DMS153 (cell line): ENCODE data around the gene B3GLCT.

ENCODE experiments used
- DNase-seq: peaks from one replicate; lab custom pipeline; 2025; lab: John Stamatoyannopoulos, UW

B3GLCT gene

DNA sequence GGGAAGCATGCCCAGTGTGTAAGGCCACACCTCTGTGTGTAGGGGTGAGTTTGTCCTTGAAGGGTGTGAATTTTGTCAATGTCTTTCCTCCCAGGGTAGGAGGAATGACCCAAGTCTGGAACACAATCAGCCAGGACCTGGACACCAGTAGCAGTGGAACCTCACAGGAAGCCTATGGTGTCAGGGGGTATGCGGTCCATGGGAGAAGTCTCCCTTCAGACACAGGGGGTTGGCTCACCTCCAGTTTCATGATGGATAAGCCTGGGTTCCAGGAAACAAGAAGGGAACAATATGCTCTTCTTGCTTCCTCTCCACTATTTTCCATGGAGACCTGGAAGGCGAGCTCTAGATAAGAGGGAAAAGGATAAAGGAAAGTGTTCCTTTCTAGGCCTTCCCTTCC is 23.9 kb downstream of the B3GLCT start:
- DNase-seq: no peak

DNA sequence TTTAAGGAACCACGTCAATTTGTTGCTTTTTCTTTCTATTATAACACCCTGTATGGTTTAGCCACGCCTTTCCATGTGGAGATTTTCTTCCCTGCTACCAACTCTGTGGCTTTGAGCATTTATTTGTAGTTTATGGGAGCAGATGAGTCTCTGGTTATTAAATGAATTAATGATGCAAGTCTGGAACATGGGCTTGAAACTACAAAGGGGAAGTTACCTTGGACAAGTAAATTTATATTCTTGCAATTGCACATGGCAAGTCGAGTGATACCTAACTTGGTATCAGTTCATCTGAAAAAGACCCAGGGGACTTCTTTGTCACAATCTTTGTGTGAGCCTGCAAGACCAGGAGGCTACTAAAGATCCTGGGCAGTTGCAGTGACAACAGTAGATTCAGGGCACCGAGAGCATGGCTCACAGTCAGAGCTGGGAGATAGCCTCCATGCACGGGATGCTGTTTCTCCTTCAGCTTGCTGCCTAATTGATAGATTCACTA is 24.4 kb downstream of the B3GLCT start:
- DNase-seq: no peak

DNA sequence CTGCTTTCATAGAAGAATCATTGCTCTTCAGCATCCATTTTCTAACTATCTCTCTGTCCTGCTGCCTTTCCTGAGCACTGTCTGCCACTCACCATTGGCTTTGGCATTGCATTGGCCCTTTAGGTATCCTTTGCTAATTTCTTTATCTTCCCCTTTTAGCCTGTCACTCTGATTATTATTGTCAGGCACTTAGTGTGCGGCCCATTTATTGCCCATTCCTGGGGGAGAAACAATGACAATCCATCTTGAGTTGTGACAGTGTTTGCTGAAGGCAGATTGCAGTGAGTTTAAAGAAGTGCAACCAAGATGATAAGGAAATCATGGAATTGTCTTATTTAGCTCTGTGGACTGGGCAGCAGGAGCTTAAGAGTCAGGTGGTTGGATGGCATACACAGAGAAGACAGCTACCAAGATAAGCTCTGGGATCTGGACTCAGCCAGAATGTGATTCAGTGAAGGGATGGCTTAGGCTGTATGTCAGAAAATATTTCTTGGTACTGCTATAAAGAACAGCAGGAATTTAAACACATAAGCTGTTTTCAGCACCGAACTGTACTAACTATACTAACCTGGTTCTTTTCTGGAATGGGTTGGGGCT is 25.3 kb downstream of the B3GLCT start:
- DNase-seq: no peak

DNA sequence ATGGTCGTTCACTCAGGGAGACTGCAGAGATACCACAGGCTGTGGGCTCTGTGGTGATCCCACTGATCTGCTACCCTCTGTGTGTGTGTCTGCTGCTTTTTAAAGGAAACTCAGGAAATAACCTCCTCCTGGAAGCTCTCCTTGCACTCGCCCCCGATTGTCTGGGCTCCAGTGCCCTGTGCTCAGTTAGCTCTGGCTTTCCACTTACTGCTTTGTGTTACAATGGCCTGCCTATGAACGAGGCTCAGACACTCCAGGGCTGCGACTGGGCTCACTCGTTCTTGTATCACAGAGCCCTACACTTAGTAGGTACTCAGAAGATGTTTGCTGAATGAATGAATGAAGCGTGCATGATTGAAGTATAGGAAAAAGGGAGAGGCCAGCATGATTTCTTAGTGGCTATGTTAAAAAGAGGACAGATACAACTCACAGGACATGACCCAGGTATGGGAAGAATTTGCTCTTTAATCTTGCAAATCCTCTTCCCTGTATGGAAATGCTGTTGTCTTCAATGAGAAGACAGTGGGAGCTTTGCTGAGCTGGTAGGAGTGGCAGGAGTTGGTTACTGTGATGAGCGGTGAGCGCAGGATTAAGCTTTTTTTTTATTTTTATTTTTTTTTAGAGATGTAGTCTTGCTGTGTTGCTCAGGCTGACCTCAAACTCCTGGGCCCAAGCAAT is 26.4 kb downstream of the B3GLCT start:
- no peak for DNase-seq

DNA sequence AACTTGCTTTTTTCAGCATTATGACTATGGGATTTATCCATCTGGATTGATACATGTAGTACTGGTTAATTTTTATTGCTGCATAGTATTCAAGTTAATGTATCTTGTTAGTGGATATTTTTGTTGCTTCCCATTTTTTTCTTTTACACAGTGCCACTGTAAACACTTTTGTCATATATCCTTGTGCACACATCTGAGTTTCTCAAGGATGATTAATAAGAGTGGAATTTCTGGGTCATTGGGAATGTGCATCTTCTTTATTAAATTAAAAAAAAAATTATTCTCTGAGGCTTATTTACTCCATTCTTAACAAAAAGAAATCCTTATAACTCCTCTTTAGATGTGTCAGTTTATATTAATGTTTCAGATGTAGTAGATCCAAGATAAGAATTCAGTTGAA is 27.3 kb downstream of the B3GLCT start:
- DNase-seq: no peak

DNA sequence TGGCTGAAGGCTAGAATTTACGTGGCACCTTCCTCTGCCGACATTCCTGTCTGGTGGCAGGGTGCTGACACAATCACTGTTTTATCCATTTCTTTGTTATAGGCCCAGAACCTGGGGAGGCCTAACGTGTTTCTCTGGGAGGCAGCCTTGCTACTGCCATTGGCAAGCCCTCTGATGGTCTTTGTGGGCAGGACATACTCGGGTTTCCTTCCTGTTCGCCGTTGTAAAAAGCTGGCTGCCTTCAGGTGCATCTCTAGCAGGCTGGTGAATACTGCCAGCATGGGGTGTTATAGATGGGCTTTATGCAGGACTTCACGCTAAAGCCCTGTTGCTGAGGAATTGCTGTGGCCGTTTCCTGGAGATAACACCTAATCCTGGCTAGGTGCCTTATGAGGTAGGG is 28.1 kb downstream of the B3GLCT start:
- no peak for DNase-seq

DNA sequence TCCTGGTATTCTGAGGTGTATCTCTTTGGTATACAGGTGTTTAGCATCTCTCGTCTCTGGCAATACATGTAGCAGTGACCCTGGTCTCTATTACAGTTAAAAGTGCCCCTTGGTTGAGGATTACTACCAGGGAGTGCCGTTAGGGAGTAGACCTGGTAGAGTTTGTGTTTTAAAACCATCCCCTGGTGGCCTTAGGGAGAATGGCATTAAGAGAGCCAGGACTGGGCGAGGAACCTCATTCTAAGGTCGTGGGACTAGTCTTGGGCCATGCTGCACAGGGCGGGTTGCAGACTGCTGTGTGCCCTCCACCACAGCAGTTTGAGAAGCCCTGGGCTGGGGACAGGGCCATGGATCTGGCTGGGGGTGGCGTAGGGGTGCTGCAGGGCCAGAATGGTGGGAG is 35.0 kb downstream of the B3GLCT start:
- no peak for DNase-seq

DNA sequence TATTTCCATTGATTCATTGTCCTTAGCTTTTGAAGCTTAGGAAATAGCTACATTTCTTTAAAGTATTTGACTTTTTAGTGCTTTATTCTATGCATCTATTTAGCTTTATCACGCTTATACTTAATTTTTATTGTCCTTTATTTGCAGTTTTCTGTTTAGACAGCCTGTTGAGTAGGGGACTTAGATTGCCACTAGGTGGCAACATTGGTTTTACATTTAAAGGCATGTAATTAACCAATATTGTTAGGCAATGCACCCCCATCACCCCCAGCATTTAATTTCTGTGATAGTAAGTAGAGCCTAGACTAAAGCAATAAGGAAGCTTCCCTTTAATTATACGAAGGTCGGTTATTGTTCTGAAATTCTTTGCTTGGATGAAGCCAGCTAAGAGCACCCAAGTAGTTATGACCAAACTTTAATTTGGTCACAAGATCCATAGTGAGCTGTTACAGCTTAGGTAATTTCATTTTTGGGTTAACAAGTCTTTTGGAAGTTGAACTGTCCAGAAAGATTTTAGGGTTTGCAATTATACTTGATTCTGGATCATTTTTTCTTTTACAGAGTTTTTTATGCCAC is 36.5 kb downstream of the B3GLCT start:
- peak; percentile 5 for DNase-seq

DNA sequence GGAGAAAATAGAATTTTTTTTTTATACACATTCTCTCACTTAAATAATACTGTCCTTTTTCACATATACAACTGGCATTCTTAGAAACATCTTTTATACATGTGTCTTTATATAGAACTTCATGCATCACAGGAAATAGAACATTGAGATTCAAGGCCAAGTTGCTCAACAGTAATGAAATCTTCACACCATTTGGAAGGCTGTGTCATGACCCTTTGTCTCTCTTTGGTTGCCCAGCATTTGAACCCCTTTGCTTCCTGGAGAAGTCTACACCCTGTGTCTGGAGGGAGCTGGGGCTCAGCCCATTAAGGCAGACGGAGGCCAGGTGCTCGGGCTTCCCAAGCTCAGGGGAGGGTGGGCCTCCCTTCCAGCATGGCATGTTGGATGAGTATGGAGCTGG is 41.1 kb downstream of the B3GLCT start:
- DNase-seq: no peak

DNA sequence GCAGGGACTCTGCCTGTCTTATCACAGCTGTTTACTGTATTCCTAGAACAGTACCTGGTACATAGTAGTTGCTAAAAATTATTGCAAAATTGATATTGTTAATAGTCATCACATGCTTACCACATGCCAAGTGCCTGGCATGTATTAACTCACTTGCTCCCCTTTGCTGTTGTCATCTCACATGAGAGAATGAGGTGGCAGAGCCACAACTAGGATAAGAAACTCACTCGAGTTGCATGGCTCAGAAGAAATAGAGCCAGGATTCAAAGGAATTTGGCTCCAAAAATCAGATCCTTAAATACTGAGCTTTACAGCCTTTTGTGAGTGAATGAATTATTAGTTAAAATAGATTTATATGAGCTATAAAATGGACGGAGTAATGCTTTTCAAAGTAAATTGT is 42.6 kb downstream of the B3GLCT start:
- no peak for DNase-seq

DNA sequence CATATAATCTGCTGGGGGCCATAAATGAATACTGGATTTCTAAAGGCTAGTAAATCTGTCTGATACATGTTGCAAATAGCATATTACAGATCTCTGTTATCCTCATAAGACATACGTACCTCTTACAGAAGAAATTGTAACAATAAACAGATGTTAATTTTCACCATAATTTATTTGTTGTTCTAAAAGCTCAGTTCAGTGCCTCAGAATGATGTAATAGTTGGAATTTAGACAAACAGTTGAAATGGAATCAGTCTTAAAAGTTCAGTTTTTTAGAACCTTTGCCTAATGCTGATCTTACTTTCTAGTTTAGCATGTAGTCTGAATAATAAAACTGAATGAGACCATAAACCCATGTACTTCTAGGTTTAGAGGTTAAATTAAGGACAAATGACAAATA is 43.1 kb downstream of the B3GLCT start:
- DNase-seq: no peak

DNA sequence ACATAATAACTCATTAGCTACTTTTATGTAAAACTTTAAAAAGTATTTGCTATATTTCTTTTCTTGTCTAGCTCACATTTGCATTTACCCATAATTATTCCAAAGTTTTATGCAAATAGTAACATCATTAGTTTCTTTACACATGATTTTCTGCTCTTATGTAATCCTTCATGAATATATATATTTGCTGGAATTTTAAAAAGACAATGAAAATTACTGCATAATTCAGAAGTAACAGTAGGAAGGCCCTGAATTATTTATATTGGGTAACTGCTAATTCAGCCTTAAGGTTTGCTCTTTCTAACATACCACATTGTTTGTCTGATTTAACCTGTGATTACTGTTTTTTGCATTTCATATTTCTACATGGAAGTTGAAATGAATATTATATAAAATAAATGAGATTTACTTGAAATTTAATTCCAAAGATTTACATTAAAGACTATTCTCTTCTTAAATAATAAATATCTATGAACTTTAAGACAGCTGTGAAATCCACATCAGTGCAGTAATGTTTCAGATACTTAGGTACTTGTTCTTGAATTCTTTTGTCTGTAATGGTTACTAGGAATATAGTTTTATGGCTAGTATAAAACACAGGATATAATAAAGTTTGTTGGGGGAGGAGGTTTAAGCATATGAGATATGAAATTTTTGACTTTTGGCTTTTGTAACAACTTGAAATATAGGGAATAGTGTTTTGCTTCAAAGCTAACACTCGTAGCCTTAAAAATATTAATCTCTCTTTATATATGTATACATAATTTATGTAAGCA is 46.0 kb downstream of the B3GLCT start:
- no peak for DNase-seq

DNA sequence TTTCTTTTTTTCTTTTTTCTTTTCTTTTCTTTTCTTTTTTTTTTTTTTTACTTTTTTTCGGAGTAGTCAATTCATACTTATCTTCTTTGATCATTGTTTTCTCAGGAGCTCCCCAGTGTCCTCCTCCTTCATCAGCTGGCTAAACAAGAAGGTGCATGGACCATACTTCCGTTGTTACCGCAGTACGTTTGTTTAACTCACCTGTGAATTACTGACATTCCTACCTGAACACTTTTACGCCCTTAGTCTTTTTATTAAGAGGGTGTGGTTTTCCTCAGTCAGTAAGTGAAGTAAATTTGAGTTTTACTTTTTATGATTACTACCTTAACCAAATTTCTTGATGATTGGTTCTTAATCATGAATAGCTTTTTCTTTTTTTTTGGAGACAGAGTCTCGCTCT is 47.1 kb downstream of the B3GLCT start:
- DNase-seq: no peak

DNA sequence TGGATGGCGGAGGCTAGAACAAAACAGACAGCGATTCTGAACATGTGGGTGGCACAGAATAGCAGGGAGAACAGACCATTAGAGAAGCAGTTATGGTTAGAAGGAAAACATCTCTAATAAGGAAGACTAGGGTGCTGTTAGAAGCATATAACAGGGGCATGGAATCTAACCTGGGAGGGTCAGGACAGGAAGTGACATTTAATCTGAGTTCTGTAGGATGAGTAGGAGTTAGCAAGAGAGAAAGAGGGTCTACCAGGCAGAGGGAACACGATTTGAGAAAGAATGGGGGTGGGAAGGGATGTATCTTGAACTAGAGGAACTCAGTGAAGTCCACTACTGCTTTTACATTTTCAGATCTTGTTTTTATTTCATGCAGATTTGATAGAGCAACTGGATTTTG is 48.6 kb downstream of the B3GLCT start:
- DNase-seq: no peak

DNA sequence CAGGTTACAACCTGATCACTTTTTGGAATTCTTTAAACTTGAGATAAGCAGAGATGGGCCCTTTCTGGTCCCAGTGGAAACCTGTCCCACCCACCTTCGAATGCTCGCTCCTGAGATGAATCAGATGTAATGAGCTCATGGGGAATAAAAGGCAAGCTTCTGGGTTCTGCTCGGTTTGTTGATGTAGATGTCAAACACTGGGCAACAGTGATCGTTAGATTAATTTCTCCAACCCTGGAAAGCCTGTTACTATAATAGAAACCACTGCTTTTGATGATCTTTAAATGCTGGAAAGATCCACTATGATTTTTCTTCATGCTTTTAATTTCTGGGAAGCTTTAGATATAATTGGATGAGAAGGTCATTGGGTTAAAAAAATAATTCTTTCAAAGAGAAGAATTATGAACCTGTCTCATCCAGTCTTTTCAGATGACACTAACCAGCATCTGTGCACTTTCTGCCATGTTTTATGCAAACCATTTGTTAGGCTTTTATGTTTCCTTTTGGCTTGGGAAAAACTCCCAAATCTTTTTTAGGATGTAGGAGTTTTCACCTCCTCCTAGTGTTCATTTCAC is 49.3 kb downstream of the B3GLCT start:
- DNase-seq: no peak

DNA sequence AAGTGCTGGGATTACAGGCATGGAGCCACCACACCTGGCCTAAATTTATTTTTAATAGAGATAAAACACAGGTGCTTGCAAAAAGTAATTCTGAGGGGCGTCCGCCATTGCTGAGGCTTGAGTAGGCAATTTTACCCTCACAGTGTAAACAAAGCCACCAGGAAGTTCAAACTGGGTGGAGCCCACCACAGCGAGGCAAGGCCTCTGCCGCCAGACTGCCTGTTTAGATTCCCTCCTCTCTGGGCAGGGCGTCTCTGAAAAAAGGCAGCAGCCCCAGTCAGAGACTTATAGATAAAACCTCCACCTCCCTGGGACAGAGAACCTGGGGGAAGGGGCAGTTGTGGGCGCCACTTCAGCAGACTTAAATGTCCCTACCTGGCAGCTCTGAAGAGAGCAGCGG is 50.7 kb downstream of the B3GLCT start:
- no peak for DNase-seq

DNA sequence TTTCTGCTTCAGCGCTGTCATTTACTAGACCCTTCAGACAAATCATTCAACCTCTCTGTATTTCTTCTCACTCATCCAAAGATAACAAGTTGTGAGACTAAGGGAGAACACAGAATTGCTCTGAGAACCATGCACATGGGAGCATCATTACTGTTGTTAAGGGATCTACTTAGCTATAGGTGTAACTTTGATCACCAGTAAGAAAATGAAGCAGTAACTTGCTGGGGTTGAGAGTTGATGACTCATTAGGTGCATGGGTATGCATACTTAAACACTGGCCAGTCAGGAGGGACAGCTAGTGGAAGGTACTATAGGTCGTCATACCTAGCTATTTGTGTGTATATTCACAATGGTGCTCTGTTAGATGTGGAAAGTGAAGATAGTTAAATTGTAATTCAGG is 61.5 kb downstream of the B3GLCT start:
- no peak for DNase-seq

DNA sequence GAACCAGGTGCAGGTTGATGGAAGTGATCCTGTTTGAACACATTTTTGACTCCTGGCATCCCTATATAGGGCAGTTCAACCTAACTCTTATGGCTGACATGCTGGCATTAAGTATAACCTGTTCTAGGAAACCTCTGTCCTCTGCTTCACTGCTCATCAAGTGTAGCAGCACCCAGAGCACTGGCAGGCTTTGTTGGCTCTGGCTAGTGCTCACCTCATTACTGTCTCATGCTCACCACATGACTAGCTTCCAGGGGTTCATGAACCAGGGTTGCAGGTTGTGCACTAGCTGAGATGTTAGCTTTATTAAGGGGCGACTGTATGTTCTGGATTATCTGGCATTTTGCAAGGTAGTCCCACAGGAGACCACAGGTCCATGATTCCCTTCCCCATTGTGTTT is 63.6 kb downstream of the B3GLCT start:
- no peak for DNase-seq

DNA sequence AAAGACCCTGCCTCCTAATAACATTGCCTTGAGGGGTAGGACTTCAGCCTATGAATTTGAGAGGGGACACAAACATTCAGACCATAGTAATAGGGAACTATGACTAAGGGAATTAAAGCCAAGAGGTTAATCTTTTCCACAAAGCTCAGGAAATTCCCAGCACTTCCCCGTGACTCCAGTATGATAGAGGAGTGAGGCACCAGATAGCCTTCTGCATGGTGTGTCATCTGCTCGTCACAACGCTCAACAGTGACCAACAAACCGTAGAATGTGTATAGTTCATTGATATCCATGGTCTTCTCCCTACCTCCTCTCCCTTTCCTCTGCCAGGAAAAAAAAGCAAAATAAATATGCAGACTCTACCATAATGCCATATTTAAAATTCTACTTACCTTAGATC is 64.4 kb downstream of the B3GLCT start:
- no peak for DNase-seq

DNA sequence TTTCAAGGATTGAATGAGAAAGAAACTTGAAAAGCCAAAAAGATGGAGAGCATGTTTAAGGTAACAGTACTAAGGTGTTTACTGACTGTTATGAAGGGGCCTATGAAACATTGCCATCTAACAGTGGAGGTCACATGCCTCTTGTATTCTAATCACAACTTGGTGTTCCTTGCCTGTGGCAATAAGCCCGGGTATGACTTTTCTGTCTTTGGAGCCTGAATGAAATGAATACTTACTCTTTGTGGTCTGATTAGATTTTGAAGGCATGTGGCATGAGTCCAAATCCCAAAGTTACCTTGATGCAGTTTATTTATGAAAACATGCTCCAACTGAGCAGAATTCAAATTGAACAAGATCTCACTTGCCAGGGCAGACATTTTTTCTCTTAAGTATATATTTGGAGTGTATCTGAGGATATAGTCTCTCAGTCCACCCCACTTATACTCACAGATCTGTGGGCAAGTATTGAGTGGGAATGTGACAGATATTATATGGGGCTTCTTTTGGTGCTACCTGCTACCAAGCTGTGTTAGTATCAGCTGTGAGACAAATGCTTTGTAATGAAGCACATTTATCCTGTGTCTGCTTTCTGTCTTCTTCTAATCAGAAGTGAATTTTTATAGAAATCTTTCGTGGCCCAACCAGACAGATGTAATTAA is 67.5 kb downstream of the B3GLCT start:
- DNase-seq: no peak

DNA sequence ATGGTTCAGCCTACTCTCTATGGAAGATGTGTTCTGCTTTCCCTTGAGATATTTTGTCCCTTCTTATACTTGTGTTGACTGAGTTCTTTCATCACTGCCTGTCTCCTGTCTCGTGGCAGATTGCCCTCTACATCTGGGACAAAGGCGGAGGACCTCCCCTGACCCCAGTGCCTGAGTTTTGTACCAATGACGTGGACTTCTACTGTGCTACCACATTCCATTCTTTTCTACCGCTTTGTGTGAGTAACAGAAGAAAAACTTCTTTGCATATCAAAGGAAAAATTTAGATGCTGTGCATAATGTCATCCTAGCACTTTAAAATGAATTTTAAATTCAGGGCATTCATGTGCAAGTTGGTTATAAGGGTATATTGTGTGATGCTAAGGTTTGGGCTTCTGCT is 74.6 kb downstream of the B3GLCT start:
- no peak for DNase-seq

DNA sequence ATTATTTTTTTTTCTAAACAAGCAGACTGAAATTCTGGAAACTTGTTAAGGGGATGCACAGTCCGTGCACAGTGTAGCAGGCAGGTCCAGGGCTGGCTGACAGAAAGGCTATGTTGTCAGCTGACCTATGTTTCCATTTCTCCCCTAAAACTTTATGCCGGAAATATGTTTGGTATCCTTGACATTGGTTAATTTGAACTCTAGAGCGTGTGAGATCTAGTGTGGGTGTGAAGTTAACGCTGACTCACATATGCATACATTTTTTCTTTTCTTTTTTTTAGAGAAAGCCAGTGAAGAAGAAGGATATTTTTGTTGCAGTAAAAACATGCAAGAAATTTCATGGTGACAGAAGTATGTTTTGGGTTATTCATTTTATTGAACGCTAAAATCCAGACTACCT is 76.6 kb downstream of the B3GLCT start:
- DNase-seq: no peak
